IMR-90 (cell line): ENCODE results near the gene CRACDL. TPM values are rescaled to one million over a fixed set of nuclear protein-coding genes. Genes with fewer than 3 reads are reported as not detected.

ENCODE experiments used
- ATAC-seq: fragments of 200-7000 bp; cut with Tn5 transposase; 2 replicates; pipeline ENCODE4 v1.9.1; 2020; ENCODE audit warnings: low read depth, mild to moderate bottlenecking, moderate library complexity
- BruUV-seq: library from RNA; stranded (reverse); fragments of 400-500 nt; replicated peaks from 2 replicates; lab custom pipeline; 2021; lab: Mats Ljungman, UMichigan
- CTCF ChIA-PET: fragments of 300-600 bp; formaldehyde crosslinking; extraction: SDS; loops from one replicate; lab custom pipeline; 2021; ENCODE audit warnings: antibody characterized with exemption; lab: Yijun Ruan, JAX
- POLR2A ChIA-PET: fragments of 300-600 bp; sonication (Branson Sonifier 250); formaldehyde crosslinking; loops from one replicate; lab custom pipeline; 2022; ENCODE audit warnings: antibody characterized with exemption; ENCODE audit not compliant: unreplicated experiment; lab: Charles Lee
- DNase-seq: peaks from one replicate; pipeline ENCODE4 v3.0.0; 2013
- H2AFZ ChIP-seq: replicated peaks from 2 replicates; pipeline ENCODE3; 2013; ENCODE audit warnings: low read length, mild to moderate bottlenecking; ENCODE audit not compliant: poor library complexity
- H2AK5ac ChIP-seq: 2 replicates; pipeline ENCODE4 v1.6.1; 2013; ENCODE audit warnings: low read depth, low read length, inconsistent platforms
- H2AK9ac ChIP-seq: replicated peaks from 2 replicates; pipeline ENCODE3; 2013; ENCODE audit warnings: mild to moderate bottlenecking, low read depth, low read length, moderate library complexity; ENCODE audit not compliant: poor library complexity
- H2BK120ac ChIP-seq: 2 replicates; pipeline ENCODE4 v1.6.1; 2013; ENCODE audit warnings: low read depth, low read length, inconsistent platforms
- H2BK15ac ChIP-seq: 3 replicates; pipeline ENCODE4 v1.6.1; 2013; ENCODE audit warnings: low read depth, low read length, inconsistent platforms
- H2BK20ac ChIP-seq: 2 replicates; pipeline ENCODE4 v1.6.1; 2013; ENCODE audit warnings: low read depth, mild to moderate bottlenecking, inconsistent platforms, low read length, moderate library complexity
- H2BK5ac ChIP-seq: 2 replicates; pipeline ENCODE4 v1.6.1; 2013; ENCODE audit warnings: mild to moderate bottlenecking, low read depth, low read length, inconsistent platforms; ENCODE audit not compliant: poor library complexity, severe bottlenecking
- H3K14ac ChIP-seq: replicated peaks from 2 replicates; pipeline ENCODE4 v1.6.1; 2013; ENCODE audit warnings: low read depth, low read length, inconsistent platforms
- H3K18ac ChIP-seq: 2 replicates; pipeline ENCODE4 v1.6.1; 2013; ENCODE audit warnings: low read depth, low read length, control low read depth
- H3K23ac ChIP-seq: 2 replicates; pipeline ENCODE4 v1.6.1; 2013; ENCODE audit warnings: low read depth, low read length, inconsistent platforms
- H3K27ac ChIP-seq: 2 replicates; pipeline ENCODE4 v1.5.1; 2013; ENCODE audit warnings: mild to moderate bottlenecking, control low read depth, low read length; ENCODE audit not compliant: insufficient read depth
- H3K27me3 ChIP-seq: 2 replicates; pipeline ENCODE4 v1.6.1; 2013; ENCODE audit warnings: low read length; ENCODE audit not compliant: control insufficient read depth, insufficient read depth
- H3K36me3 ChIP-seq: 2 replicates; pipeline ENCODE4 v1.6.1; 2013; ENCODE audit warnings: low read length, mixed read lengths; ENCODE audit not compliant: control insufficient read depth, insufficient read depth
- H3K4ac ChIP-seq: 2 replicates; pipeline ENCODE4 v1.6.1; 2013; ENCODE audit warnings: low read depth, low read length, inconsistent platforms
- H3K4me1 ChIP-seq: 2 replicates; pipeline ENCODE4 v1.6.1; 2013; ENCODE audit warnings: low read length, mixed read lengths; ENCODE audit not compliant: control insufficient read depth, insufficient read depth
- H3K4me2 ChIP-seq: 2 replicates; pipeline ENCODE4 v1.6.1; 2013; ENCODE audit warnings: low read depth, mild to moderate bottlenecking, control low read depth, low read length, moderate library complexity
- H3K4me3 ChIP-seq: 2 replicates; pipeline ENCODE4 v1.5.1; 2013; ENCODE audit warnings: low read depth, mild to moderate bottlenecking, control low read depth, low read length, moderate library complexity; ENCODE audit not compliant: insufficient read depth
- H3K56ac ChIP-seq: 2 replicates; pipeline ENCODE4 v1.6.1; 2013; ENCODE audit warnings: low read length, inconsistent platforms; ENCODE audit not compliant: insufficient read depth; ENCODE audit errors: extremely low read depth
- H3K79me1 ChIP-seq, 2 experiments: 2 replicates each; pipeline ENCODE4 v1.6.1; 2013; ENCODE audit warnings: low read length in 2 of 2, inconsistent platforms in 1 of 2, low read depth in 1 of 2
- H3K9ac ChIP-seq: 2 replicates; pipeline ENCODE4 v1.6.1; 2013; ENCODE audit warnings: low read depth, low read length, control low read depth
- H3K9me1 ChIP-seq: 2 replicates; pipeline ENCODE4 v1.6.1; 2013; ENCODE audit warnings: low read length, inconsistent platforms; ENCODE audit not compliant: insufficient read depth
- H3K9me3 ChIP-seq: 2 replicates; pipeline ENCODE4 v1.6.1; 2013; ENCODE audit warnings: low read length; ENCODE audit not compliant: control insufficient read depth, insufficient read depth
- H4K20me1 ChIP-seq: 2 replicates; pipeline ENCODE4 v1.6.1; 2013; ENCODE audit warnings: low read length, inconsistent platforms; ENCODE audit not compliant: insufficient read depth
- H4K5ac ChIP-seq: 2 replicates; pipeline ENCODE4 v1.6.1; 2013; ENCODE audit warnings: mild to moderate bottlenecking, low read depth, low read length, control low read depth
- H4K8ac ChIP-seq, 2 experiments: 2 replicates each; pipeline ENCODE4 v1.6.1; 2013; ENCODE audit warnings: low read depth in 2 of 2, low read length in 2 of 2, control low read depth in 1 of 2, inconsistent platforms in 1 of 2
- H4K91ac ChIP-seq: 2 replicates; pipeline ENCODE4 v1.6.1; 2013; ENCODE audit warnings: low read depth, low read length, inconsistent platforms; ENCODE audit not compliant: insufficient read depth
- FOS ChIP-seq: fragments of 150-350 bp; IDR thresholded peaks from 2 replicates; pipeline ENCODE4 v1.6.1; 2016; ENCODE audit warnings: low read depth, low read length
- MAZ ChIP-seq: IDR thresholded peaks from 2 replicates; pipeline ENCODE4 v1.6.1; 2012; ENCODE audit warnings: low read depth, mild to moderate bottlenecking, low read length, improper control_type of control experiment, moderate library complexity, borderline replicate concordance
- MXI1 ChIP-seq: IDR thresholded peaks from 2 replicates; pipeline ENCODE4 v1.6.1; 2012; ENCODE audit warnings: low read depth, mild to moderate bottlenecking, low read length, moderate library complexity, borderline replicate concordance
- RFX5 ChIP-seq: IDR thresholded peaks from 2 replicates; pipeline ENCODE4 v1.8.0; 2012; ENCODE audit warnings: low read depth, mild to moderate bottlenecking, low read length, moderate library complexity
- USF2 ChIP-seq: fragments of 150-350 bp; IDR thresholded peaks from 2 replicates; pipeline ENCODE4 v1.6.1; 2017; ENCODE audit warnings: mild to moderate bottlenecking, antibody characterized with exemption, low read length, low read depth
- WGBS, 2 experiments: methylation state at CpG; one replicate each; pipeline versions ENCODE4 v1.1.5 to v1.1.7; 2013; ENCODE audit warnings: missing lambda C conversion rate in 2 of 2; ENCODE audit not compliant: insufficient read length in 1 of 2; ENCODE audit errors: extremely low coverage in 2 of 2; 5-methylcytosine and 5-hydroxymethylcytosine counted together
- dilution Hi-C: fragments of 300-500 bp; cut with HindIII; formaldehyde crosslinking; loops from one replicate; pipeline ENCODE4 v1.14.3; 2018; ENCODE audit warnings: low sequenced_read_pairs; ENCODE audit not compliant: unreplicated experiment
- in situ Hi-C: fragments of 300-500 bp; cut with MboI; formaldehyde crosslinking; loops from 3 replicates; pipeline ENCODE4 v1.14.3; 2019; ENCODE audit warnings: low sequenced_read_pairs, inconsistent platforms, mixed read lengths
- intact Hi-C: fragments of 100-400 bp; cut with micrococcal nuclease; formaldehyde crosslinking; loops from 2 replicates; pipeline ENCODE4 v1.10.0; 2022
- polyA plus RNA-seq, 3 experiments: library from polyadenylated mRNA; depleted of rRNA; stranded (reverse); fragments of >200 nt; gene quantifications; 2 replicates each; pipeline ENCODE4 v1.2.3, GENCODE V29; 2012; ENCODE audit warnings: low replicate concordance in 1 of 3
- total RNA-seq: library from RNA; depleted of rRNA; stranded (reverse); fragments of >200 nt; gene quantifications from 2 replicates; pipeline ENCODE4 v1.2.3, GENCODE V29; 2012

The CRACDL gene
- total and polyA plus RNA-seq, 2 of the 4 experiments (the other 2 are of a cell fraction): not detected

GRCh38 chr2:98800330-98801064 lies 135.5 kb downstream of the CRACDL start:
- H3K79me1 ChIP-seq: no peaks in the 10 kb centered on the region
- H2BK20ac ChIP-seq: no peak overlapping the region
- H2AK5ac ChIP-seq: no peak overlapping the region
- no TSS peak for BruUV-seq
- no peaks in the 10 kb centered on the region for H4K20me1 ChIP-seq
- POLR2A ChIA-PET: no interaction called here
- no peak overlapping the region for H2BK120ac ChIP-seq
- H2AFZ ChIP-seq: no peak overlapping the region
- 60% methylated on average over 2 of the region's 8 CpGs; no CpG with 5 or more reads in 1 of the 2 experiments for WGBS, 2 experiments
- no peak overlapping the region for H2BK15ac ChIP-seq
- H3K9me1 ChIP-seq: no peaks in the 10 kb centered on the region
- H3K36me3 ChIP-seq: no peaks in the 10 kb centered on the region
- dilution Hi-C loops: no loop called here
- H3K4me2 ChIP-seq: no peak overlapping the region
- ATAC-seq (no peak), DNase-seq (no peak)
- H4K91ac ChIP-seq: no peak overlapping the region
- no peak overlapping the region for H4K5ac ChIP-seq
- no peak overlapping the region for H3K4me3 ChIP-seq
- H3K9ac ChIP-seq: no peak overlapping the region
- H2AK9ac ChIP-seq: no peak overlapping the region
- no peak overlapping the region for H3K14ac ChIP-seq
- H3K56ac ChIP-seq: no peak overlapping the region
- intact Hi-C loops: no loop called here
- CTCF ChIA-PET: no interaction called here
- H3K23ac ChIP-seq: no peak overlapping the region
- no peak for TF ChIP-seq MAZ
- TF ChIP-seq MXI1: no peak
- TF ChIP-seq FOS: no peak
- no peak for TF ChIP-seq USF2
- no peak for TF ChIP-seq RFX5
- H3K9me3 ChIP-seq: no peaks in the 10 kb centered on the region
- no peak overlapping the region for H2BK5ac ChIP-seq
- H3K4ac ChIP-seq: no peak overlapping the region
- H3K18ac ChIP-seq: no peak overlapping the region
- H3K27me3 ChIP-seq: peaks cover 6% of the 10 kb centered on the region; the same call in 1 of the 2 replicates
- no peak overlapping the region for H4K8ac ChIP-seq
- in situ Hi-C loops: no loop called here
- H3K27ac ChIP-seq: no peak overlapping the region
- H3K4me1 ChIP-seq: no peaks in the 10 kb centered on the region
